ENCODE measurements around the gene NAA20.

Gene NAA20

GRCh38 chr20:19977373-19977770 lies 39.8 kb upstream of the NAA20 start:
- no peaks in the 10 kb centered on the region for H3K27me3 ChIP-seq (ENCODE audit: insufficient read depth, poor library complexity, severe bottlenecking)
- H3K4me3 ChIP-seq (replicated peaks; ENCODE audit: insufficient read depth, low read length), result no peak overlapping the region
- no peak overlapping the region for H3K27ac ChIP-seq (replicated peaks)
- no peak for TF ChIP-seq REST (IDR thresholded peaks at IDR 0.05; ENCODE audit: insufficient replicate concordance, low read depth)
- DNase-seq (ENCODE audit: low read depth in 1 of 2, low spot score in 1 of 2), result no peak

GRCh38 chr20:19978511-19979210 lies 38.5 kb upstream of the NAA20 start:
- no peak for TF ChIP-seq POLR2AphosphoS5 (IDR thresholded peaks at IDR 0.05; ENCODE audit: low read depth)
- no peak for TF ChIP-seq REST (IDR thresholded peaks at IDR 0.05; ENCODE audit: insufficient replicate concordance, low read depth)
- no peak for TF ChIP-seq GABPA (IDR thresholded peaks at IDR 0.05; ENCODE audit: low read depth)
- TF ChIP-seq CTCF (IDR thresholded peaks at IDR 0.05; ENCODE audit: insufficient read depth, low read length), result no peak
- no peak for TF ChIP-seq SPI1 (IDR thresholded peaks at IDR 0.05; ENCODE audit: borderline replicate concordance, low read depth)
- no peaks in the 10 kb centered on the region for H3K27me3 ChIP-seq (ENCODE audit: insufficient read depth, poor library complexity, severe bottlenecking)
- no peak overlapping the region for H3K27ac ChIP-seq (replicated peaks)
- no peak overlapping the region for H3K4me3 ChIP-seq (replicated peaks; ENCODE audit: insufficient read depth, low read length)
- DNase-seq (ENCODE audit: low read depth in 1 of 2, low spot score in 1 of 2), result no peak

GRCh38 chr20:19981031-19981451 lies 36.1 kb upstream of the NAA20 start:
- no peak for DNase-seq (ENCODE audit: low read depth in 1 of 2, low spot score in 1 of 2)
- no peak overlapping the region for H3K27ac ChIP-seq (replicated peaks)
- no peaks in the 10 kb centered on the region for H3K27me3 ChIP-seq (ENCODE audit: insufficient read depth, poor library complexity, severe bottlenecking)
- no peak overlapping the region for H3K4me3 ChIP-seq (replicated peaks; ENCODE audit: insufficient read depth, low read length)
- no peak for TF ChIP-seq REST (IDR thresholded peaks at IDR 0.05; ENCODE audit: insufficient replicate concordance, low read depth)
- no peak for TF ChIP-seq CTCF (IDR thresholded peaks at IDR 0.05; ENCODE audit: insufficient read depth, low read length)
- no peak for TF ChIP-seq GABPA (IDR thresholded peaks at IDR 0.05; ENCODE audit: low read depth)
